NCI-H2196 (cell line): ENCODE measurements around the gene NDUFA13.

ENCODE experiments used
- DNase-seq: peaks from one replicate; lab custom pipeline; 2025; ENCODE audit not compliant: unreplicated experiment; lab: John Stamatoyannopoulos, UW

Gene NDUFA13

DNA sequence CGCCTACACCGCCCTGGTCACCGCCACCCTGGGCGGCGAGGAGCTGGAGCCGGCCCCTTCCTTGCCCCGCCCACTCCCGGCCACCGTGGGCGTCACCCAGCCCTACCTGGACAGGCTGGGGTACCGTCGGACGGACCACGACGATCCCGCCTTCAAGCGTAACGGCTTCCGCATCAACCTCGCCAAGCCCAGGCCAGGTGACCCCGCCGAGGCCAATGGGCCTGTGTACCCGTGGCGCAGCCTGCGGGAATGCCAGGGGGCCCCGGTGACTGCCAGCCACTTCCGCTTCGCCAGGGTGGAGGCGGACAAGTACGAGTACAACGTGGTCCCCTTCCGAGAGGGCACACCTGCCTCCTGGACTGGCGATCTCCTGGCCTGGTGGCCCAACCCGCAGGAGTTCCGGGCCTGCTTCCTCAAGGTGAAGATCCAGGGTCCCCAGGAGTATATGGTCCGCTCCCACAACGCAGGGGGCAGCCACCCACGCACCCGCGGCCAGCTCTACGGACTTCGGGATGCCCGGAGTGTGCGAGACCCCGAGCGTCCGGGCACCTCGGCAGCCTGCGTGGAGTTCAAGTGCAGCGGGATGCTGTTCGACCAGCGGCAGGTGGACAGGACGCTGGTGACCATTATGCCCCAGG is 29.0 kb downstream of the NDUFA13 start:
- DNase-seq = no peak

DNA sequence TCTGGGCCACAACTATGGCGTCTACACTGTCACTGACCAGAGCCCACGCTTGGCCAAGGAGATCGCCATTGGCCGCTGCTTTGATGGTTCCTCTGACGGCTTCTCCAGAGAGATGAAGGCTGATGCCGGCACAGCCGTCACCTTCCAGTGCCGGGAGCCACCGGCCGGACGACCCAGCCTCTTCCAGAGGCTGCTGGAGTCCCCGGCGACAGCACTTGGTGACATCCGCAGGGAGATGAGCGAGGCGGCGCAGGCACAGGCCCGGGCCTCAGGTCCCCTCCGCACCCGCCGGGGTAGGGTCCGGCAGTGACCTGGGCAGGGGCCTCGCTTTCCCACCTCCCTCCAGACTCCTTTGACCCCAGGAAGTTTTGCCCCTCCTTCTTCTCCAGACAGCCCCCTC is 29.7 kb downstream of the NDUFA13 start:
- DNase-seq = no peak

DNA sequence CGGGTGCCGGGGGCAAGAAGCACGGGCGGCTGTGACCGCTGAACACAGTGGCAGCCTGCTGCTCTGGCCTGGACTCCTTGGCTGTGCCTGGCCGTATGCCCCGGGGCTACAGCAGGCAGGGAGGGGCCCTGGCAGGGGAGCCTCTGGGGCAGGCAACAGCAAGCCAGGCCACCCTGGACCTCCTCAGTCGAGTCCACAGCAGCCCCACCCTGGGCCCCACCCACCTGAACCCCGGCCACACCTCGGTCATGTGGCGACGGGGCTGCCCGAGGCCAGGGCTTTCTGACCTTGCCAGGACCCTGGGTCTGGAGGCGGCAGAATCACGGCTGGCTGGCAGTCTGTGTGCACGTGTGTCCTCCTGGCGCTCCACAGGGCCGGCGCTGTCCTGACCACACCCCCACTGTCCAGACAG is 30.7 kb downstream of the NDUFA13 start:
- no peak for DNase-seq

DNA sequence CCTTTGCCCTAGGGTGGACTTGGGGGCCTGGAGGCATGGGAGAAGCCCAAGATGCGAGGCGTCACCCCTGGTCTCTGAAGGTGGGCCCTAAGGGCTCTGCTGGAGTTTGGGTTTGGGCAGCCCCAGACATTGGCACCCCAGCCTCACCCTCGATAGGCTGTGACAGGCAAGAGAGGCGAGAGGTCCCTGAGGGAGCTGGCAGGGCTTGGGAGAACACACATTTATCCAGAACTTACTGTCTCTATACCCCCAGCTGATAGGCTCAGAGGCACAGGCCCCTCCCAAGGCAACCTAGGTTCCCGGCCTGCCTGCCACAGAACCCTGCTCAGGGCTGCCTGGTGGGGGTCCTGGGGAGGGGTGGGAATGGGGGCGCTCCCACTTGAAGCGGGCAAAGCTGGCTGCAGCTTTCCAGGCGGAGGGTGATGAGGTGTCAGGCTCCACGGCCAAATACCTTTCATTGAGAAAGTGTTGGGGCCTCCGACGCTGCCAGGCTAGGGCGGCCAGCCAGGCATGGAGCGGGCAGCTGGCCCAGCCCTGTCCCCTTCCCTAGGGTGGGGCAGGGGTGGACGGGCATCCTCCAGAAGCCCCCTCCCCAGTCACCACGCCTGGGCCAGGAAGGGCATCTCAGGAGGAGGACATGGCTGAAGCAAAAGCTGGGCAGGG is 31.8 kb downstream of the NDUFA13 start:
- no peak for DNase-seq

DNA sequence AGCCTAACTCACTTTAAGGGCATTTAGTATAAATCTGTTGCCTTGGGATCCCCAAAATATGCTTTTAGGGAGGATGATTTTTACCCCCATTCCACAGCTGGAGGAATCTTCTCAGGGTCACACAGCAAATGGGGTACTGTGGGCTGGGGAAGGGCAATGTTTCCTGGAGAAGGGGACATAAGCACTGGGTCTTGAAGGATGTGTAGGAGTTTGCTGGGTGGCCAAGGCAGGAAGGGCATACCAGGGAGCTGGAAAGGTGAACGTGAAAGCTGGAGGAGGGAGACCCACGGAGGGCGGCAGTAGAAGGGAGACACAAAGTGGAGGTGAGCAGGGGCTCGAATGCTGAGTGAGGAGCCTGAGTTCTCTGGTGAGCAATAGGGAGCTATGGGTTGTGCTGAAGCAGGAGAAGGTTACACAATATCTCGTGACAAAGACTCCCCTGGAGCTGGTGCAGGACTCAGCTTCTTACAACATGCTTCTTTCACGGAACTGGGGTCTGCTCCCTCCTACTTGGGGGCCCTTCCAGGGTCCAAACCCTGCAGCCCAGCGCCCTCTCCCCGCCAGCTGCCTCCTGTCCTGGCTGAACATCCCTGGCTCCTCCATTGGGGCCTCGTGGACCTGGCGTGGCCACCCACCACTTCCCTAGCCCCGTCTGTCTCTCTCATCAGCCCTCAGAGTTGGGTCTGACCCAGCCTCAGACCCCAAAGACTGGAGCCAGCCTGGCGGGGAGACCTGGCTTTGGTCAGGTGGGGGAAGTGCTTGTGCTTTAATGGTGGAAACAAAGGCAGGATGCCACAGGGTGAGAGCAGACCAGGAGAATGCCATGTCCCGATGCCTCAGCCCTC is 33.1 kb downstream of the NDUFA13 start:
- no peak for DNase-seq

DNA sequence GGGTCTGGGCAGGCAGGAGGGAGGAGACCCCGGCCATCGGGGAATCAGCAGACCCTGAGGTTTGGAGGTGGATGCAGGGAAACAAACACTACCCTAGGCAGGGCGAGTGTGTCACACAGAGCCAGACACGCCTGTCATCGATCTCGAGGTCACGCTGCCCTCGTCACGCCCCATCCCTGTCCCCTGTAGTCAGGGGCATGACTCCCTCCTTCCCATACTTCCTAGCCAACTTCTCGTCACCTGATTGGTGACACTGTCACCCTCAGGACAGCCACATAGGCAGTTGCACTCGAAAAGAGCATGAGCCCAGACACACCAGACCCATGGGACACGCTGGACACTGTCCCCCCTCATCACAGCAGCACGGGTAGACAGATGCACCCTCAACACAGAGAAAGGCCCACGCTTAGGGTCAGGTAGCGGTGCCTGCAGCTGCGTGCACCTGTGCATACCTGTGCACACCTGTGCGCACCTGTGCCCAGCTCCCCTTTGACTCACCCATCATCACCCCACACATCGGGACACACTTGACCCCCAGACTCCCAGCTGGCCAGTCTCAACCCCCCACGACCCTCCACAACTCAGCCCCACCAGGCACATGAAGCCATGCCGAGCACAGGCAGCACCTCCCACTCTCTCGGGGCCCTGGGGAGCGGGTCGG is 33.9 kb downstream of the NDUFA13 start:
- DNase-seq = no peak

DNA sequence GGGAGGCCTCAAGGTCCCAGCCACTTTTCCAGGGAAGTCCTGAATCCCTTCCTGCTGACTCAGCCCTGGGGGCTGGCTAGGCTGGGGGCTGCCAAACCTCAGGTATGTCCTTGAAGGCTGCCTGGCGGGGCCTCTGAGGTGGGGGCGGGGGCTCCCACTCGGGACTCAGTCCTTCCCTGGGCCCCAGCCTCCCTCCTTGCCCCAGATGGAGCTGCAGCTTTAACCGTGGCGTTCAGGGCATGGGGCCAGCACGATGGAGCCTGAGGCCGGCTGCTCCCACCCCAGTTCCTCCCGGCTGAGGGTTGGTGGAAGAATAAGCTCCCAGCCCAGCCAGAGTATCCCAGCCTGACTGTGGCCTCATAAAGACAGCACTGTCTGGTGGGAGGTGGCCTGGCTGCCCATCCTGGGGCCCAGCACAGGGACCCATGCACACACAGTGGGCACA is 34.5 kb downstream of the NDUFA13 start:
- no peak for DNase-seq

DNA sequence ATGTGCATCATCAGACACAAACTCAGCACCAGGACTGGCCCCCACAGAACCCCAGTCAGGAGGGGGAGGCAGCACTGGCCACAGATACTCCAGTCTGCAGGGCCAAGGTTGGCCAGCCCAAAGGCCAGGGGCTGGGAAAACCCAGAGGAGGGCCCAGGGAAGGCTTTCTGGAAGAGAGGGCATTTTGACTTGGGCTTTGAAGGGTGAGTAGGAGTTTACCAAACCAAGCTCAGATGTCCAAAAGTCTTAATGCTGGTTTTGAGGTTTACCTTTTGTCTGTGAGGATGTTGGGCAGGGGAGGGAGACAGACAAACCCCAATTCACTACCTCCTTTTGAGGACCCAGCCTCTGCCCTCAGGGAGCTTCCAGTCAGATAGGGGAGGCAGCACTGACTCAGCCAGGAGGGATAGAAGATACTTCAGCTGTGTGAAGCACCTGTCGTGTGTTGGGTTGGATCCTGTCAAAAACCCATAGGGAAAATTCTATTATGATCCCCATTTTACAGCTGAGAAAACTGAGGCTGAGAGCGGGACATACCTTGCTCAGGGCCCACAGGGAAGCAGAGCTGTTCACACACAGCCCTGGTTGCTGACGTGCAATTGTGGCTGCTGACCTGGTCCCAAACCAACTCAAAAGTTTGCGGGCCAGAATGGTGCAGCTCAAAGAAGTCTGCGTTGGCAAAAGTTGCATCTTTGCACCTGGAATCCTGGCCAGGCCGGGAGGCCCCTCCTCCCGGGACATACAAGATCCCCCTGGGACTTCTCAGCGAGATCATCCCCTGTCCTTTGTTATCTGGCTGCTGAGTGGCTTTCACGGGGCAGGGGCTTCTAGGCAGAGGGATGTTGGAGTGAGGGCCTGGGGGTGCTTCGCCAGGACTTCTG is 35.2 kb downstream of the NDUFA13 start:
- DNase-seq = no peak

DNA sequence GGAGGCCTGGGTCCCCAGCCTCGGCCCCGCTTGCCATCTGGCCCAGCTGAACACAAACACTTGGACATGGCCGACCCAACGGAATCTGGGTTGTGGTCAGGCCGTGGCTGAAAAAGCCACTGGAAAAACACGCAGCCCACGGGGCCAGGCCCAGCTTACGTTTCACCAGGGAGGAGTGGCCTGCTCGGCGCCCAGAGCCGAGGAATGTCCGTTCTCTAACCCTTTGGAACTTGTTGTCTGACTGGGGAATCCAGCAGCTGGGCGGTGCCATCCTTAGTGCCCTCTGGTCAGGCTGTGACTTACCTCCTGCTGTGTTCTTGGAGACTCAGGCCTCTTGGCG is 35.8 kb downstream of the NDUFA13 start:
- DNase-seq = no peak

DNA sequence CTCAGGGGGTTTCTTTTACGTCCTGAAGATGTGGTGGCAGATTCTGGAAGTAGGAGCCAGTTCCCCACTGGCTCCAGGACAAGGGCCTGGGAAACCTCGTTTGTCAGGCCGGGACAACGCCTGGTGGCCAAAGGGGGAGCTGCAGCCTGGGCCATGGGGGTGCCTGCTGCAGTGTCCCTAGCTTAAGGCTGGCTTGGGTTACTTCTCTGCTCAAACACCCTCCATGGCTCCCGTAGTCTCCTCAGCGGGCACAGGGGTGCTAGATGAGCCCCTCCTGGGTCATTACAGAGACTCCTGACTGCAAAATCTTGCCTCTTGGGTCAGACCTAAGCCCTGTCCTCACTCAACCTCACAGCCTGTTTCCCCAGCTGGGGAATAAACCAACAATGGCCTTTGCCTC is 36.8 kb downstream of the NDUFA13 start:
- no peak for DNase-seq

DNA sequence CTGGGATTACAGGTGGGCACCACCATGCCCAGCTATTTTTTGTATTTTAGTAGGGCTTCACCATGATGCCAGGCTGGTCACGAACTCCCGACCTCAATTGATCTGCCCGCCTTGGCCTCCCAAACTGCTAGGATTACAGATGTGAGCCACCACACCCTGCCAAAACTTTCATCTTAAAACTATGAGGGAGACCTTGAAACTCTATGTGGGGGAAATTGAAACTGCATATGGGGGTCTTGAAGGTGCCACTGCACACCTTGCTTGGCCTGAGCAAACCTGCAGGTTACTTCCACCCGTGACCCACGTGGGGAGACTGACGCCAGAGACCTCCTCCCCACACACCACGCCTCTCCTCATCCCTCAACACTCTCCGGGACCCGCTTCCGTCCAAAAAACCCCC is 37.6 kb downstream of the NDUFA13 start:
- DNase-seq = no peak

DNA sequence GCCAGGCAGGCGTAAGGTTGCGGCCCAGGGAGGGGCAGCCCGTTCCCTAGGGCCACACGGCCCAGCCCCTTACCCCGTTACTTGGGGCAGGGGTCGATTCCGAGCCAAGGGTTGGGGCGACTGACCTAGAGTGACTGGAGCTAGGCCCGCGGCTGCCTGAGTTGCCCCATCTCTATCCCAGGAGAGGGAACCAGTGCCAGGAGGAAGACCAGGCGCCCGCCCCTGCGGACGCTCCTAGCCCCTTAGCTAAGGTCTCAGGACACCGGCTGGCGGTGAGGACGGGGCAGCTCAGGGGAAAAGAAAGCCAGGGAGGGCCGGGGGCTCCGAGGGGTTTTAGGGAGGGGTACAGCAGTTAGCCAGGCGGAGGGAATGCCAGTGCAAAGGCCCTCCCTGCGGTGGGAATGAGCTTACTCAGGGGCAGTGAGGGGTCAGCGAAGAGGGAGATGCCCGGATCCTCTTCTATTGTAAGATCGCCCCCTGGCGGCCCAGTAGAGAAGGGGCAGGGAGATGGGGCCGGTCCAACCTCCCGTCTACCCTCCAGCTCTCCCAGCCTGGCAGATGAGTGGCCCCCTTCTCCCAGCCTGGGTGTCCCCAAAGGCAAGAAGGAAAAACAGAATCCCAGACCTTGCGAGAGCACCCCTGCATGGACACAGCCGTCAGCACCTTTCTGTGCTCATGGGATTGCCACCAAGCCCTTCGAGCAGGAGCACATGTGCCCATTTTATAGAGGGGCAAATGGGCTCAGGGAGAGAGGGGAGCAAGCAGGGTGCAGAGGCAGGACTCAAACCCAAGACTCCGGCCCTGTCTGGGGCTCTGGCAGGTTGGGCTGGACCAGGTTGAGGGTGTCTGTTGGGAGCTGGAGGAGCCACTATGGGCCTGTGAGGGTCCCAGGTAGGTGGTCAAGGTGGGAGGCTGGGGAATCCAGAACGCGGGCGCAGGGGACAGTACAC is 38.3 kb downstream of the NDUFA13 start:
- peak; percentile 30 for DNase-seq

DNA sequence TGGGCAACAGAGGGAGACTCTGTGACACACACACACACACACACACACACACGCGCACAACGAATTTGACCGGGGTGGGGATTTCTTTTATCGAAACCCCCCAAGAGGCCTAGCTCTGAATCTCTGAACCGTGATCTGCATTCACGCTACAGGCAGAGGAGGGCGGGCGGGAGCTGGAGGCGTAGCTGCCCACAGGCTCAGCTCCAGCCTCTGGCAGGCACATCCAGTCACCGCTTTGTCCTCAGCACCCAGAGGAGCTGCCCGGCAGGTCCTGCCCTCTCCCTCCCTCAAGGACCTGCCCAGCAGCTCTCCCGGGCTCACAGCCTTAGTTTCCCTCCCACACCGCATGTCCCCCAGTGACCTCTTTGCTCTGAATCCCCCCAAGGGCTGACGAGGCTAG is 42.0 kb downstream of the NDUFA13 start:
- no peak for DNase-seq

DNA sequence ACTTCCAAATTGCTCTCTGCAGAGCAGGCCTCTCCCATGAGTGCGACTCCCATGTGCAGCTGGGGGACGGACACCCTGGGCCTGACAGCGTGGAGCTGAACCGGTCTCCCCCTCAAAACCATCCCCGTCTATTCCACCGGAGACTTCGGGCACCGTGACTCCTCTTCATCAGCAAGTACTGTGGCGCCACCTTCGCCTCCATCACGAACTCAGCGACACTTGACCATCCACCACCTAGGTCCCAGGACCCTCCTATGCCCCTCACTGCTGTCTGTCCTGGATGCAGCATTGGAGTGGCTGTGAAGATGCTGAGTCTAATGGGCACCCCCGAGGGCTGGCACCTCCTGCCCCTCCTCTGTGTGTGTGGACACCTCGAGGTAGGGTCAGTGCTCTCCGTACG is 42.6 kb downstream of the NDUFA13 start:
- no peak for DNase-seq

DNA sequence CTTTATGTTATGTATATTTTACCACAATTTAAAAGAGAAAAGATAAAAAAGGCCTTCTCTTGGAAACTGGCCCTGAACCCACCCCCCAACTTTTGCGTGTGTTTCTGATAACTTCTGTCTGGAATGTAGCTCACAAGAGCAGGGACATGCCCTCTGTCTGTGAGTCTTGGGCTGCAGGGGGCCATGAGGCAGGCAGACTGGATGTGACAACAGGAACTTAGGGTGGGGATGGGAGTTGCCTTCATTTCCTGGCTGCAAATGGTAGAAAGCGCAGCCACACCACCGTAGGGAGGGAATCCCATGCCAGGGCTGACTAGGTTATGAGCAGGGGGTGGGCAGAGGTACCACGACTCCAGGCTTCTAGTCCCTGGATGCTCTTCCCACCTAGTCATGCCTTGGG is 43.9 kb downstream of the NDUFA13 start:
- no peak for DNase-seq

DNA sequence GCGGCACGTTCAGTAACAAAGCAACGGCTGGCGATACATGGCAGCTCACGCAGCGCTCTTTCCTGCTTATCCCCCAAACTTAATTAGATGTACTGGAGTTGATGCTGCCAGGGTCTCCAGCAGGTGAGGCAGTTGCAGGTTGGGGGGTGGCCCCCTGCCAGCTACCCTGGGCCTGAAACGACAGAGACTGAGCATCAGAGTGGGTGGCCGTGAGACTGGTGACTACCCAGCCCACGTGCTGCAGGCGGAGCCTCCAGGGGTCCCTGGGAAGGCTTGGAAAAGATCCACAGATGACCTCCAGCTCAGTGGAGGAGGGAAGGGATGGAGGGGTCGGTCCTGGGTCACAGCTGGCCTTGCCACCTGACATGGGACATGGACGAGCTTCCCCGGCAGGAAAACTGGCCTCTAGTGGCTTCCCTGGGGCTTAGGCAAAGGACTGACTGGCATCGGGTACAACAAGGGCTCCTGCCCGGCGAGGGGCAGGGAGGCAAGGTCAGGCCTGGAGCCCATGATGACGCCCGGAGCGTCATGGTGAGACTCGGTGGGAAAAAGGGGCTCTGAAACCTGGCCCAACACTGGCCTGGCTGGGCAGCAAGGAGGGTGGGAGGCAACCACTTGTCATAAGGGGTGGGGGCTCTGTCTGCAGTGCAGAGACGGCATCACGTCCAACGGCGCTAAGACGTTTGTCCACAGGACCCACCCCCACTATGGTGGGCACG is 46.1 kb downstream of the NDUFA13 start:
- no peak for DNase-seq

DNA sequence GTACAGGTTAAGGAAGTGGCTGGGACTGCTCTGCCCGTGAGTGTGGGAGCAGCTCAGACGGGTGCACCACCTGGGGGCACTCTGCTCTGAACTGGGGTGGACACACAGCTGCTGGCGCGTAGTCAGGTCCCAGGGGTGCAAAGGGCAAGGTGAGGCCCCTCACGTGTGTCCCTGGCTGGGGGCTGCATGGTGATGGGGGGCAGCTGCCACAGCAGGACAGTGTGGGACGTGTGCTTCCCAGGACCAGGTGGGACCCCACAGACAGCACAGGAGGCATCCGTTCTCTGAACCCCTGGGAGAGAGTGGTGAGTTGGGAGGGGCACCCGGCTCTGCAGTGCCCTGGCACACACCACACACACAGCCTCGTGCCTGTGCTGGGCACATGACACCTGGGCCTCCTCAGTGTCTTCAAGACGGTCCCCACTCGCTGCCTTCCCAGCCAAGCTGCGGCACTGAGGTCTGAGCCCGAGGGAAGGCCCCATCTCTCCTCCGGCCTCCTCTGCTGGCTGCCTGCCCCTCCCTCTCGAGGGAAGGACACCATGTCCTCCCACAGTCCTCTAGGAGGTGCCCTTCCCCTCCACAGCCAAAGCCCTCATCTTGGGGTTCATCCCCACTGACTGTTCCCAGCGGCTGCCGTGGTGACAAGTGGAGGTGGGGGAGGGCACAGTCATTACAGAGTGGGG is 46.8 kb downstream of the NDUFA13 start:
- DNase-seq = no peak

DNA sequence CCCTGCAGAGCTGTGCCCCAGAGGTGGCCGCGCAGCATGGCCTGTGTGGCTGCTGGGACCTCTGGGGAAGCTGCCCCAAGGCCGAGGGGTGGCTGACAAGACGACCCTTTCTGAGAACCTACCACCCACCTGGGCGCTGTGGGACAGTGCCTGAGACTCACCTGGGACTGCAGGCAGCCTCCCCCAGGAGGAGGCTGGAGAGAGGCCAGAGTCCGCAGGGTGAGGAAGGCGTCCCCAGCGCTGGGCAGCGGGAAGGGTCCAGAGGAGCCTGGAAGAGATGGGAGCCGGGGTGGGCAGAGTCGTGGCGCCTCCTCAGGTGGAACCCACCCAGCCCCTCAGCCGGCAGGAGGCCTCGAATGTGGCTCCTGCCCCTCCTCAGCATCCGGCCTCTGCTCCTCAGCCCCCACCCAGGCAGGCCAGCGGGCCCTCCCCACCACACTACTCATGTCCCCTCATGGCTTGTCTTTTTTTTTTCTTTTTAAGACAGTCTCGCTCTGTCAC is 47.4 kb downstream of the NDUFA13 start:
- DNase-seq = no peak
